Stimulated activated CD8-positive, alpha-beta memory T cell treated with anti-CD3 and anti-CD28 coated beads, Interleukin-4, amount 100 ng/mL, for 24 hours (primary cell): Measurements from ENCODE around the gene KCNC1.

Experiments used
- DNase-seq: peaks from one replicate; pipeline ENCODE4 v3.0.0-alpha.2; 2020; ENCODE audit warnings: low read depth

Gene KCNC1

GRCh38 chr11:17792161-17792560, 57.6 kb downstream of the KCNC1 start:
- no peak for DNase-seq

- no peak for DNase-seq
Observed at GRCh38 chr11:17793642-17794170, 59.1 kb downstream of the KCNC1 start.

GRCh38 chr11:17794981-17795380, 60.4 kb downstream of the KCNC1 start:
- DNase-seq = no peak

GRCh38 chr11:17796154-17796553, 61.6 kb downstream of the KCNC1 start:
- DNase-seq = no peak

GRCh38 chr11:17798253-17798652, 63.7 kb downstream of the KCNC1 start:
- DNase-seq = no peak

GRCh38 chr11:17798716-17799115, 64.1 kb downstream of the KCNC1 start:
- no peak for DNase-seq

GRCh38 chr11:17799147-17799546, 64.6 kb downstream of the KCNC1 start:
- DNase-seq = no peak

GRCh38 chr11:17801166-17801565, 66.6 kb downstream of the KCNC1 start:
- no peak for DNase-seq

GRCh38 chr11:17802491-17802890, 67.9 kb downstream of the KCNC1 start:
- DNase-seq = no peak

- DNase-seq = no peak
Observed at GRCh38 chr11:17803754-17804334, 69.3 kb downstream of the KCNC1 start.

GRCh38 chr11:17805043-17805442, 70.5 kb downstream of the KCNC1 start:
- DNase-seq = no peak

GRCh38 chr11:17805873-17806272, 71.3 kb downstream of the KCNC1 start:
- DNase-seq = no peak

- DNase-seq = no peak
Observed at GRCh38 chr11:17807034-17807433, 72.5 kb downstream of the KCNC1 start.

GRCh38 chr11:17810041-17810440, 75.5 kb downstream of the KCNC1 start:
- no peak for DNase-seq

- DNase-seq = no peak
Observed at GRCh38 chr11:17810746-17811145, 76.2 kb downstream of the KCNC1 start.

GRCh38 chr11:17811352-17811751, 76.8 kb downstream of the KCNC1 start:
- no peak for DNase-seq

GRCh38 chr11:17812091-17812864, 77.7 kb downstream of the KCNC1 start:
- DNase-seq = no peak

- no peak for DNase-seq
Observed at GRCh38 chr11:17812865-17813187, 78.2 kb downstream of the KCNC1 start.

- DNase-seq = no peak
Observed at GRCh38 chr11:17813391-17814059, 78.9 kb downstream of the KCNC1 start.

GRCh38 chr11:17814546-17814945, 80.0 kb downstream of the KCNC1 start:
- DNase-seq = no peak

GRCh38 chr11:17816232-17816931, 81.8 kb downstream of the KCNC1 start:
- DNase-seq = no peak

GRCh38 chr11:17821648-17822400, 87.2 kb downstream of the KCNC1 start:
- no peak for DNase-seq
